Tibial artery (tissue), 4 donors: ENCODE results near the gene NFIB.
A peak's percentile ranks its signal among the peaks of the same experiment; 100 is the strongest.

ENCODE experiments used
- DNase-seq, 2 donors: peaks; one replicate each; pipeline ENCODE4 v3.0.0-alpha.2; 2019
- H3K27ac ChIP-seq, 2 donors: fragments of 200-600 bp; sonication (generic) in 1 of 2; 1 replicate in 1 of 2; 2 replicates in 1 of 2; pipeline ENCODE4 v1.5.1; 2018 to 2019; ENCODE audit warnings: mild to moderate bottlenecking in 1 of 2
- H3K27me3 ChIP-seq, 2 donors: fragments of 200-600 bp; sonication (generic) in 1 of 2; one replicate each; pipeline versions ENCODE4 v1.5.1 to v1.6.0; 2016 to 2019
- H3K36me3 ChIP-seq, 3 donors: fragments of 200-600 bp; sonication (generic) in 2 of 3; one replicate each; pipeline ENCODE4 v1.5.1; 2016 to 2019; ENCODE audit warnings: mild to moderate bottlenecking in 2 of 3
- H3K4me1 ChIP-seq, 4 donors: fragments of 200-600 bp; sonication (generic) in 2 of 4; 1 replicate in 3 of 4; 2 replicates in 1 of 4; pipeline ENCODE4 v1.5.1; 2016 to 2019
- H3K4me3 ChIP-seq, 2 donors: fragments of 200-600 bp; sonication (generic) in 1 of 2; 1 replicate in 1 of 2; 2 replicates in 1 of 2; pipeline ENCODE4 v1.5.1; 2018 to 2019; ENCODE audit warnings: mild to moderate bottlenecking in 2 of 2
- H3K9me3 ChIP-seq, 3 donors: fragments of 200-600 bp; sonication (generic) in 1 of 3; one replicate each; pipeline ENCODE4 v1.5.1; 2016 to 2019
- CTCF ChIP-seq, 2 experiments: fragments of 200-600 bp in 1 of 2; fragments of 450-650 bp in 1 of 2; IDR thresholded peaks; one replicate each; pipeline ENCODE4 v1.5.1; 2017 to 2019; ENCODE audit warnings: antibody characterized with exemption in 2 of 2, mild to moderate bottlenecking in 1 of 2, moderate library complexity in 1 of 2
- intact Hi-C: fragments of 100-400 bp; cut with DNase I; formaldehyde crosslinking; loops from one replicate; pipeline ENCODE4 v1.15.0; 2023; ENCODE audit warnings: low total_unique reads

The NFIB gene

DNA sequence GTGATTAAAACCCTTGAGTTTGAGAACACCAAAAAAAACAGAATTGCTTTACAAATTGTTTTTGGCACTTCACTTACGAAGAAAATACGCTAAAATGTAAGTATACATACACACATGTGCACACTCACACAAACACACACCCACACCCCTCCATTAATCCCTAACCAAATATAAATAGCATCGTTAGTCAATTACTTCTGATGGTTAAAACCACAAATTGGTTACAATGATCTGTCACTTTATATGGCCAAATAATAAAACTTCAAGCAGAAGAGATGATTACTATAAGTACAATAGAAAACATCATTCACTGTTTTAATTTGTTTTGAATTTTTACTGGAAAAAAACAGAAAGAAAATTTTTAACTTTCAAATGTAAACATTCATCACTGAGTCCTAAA lies 103.5 kb downstream of the NFIB start:
- intact Hi-C loops = no loop called here
- Histone ChIP-seq H3K9me3 (no peaks in the 10 kb centered on the region), H3K27me3 (no peaks in the 10 kb centered on the region), H3K4me3 (no peak overlapping the region), H3K36me3 (no peaks in the 10 kb centered on the region), H3K27ac (no peak overlapping the region), H3K4me1 (peaks cover 0 to 73% (median 27%) of the 10 kb centered on the region in 4 donors)
- no peak for DNase-seq
- no peak for TF ChIP-seq CTCF (IDR thresholded peaks at IDR 0.05)

DNA sequence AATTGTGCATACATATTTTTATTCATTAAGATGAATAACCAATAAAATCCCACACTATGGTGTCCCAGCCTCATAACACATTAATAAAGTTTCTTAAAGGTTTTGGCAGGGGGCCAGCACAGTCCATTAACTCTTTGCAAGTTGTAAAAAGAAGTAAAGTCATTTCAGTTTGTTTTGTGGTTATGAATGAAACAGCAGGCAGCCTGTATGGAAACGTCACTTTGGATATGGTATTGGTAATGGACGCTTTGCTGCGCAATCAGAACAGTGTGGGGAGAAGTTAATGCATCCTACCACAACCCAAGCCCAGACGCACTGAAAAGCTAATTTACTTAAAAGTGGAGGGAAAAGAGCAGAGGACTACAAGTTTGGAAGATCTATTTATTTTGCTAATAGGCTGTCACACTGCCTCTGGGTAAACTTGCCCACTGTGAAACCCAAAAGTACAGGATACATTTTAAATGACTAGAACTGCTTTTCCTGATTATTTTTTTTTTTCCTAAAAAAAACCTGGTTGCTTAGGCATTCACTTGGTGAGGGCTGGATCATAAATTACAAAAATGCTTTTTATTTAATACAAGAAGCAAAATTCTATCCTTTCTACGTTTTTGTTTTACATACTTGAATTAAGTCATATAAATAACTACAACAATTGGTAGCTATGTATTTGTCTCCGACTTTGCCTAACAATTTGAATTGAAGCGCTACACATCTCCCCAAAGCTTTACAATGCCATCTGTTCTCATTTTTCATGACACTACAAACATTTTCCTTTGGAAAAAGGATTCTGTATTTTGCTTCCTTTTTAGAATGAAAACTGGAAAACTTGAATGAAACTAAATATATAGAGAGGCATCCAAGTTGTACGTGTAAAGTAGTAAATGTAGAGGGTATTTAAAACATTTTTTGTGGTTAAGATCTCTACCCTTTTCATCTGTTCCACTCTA lies 104.3 kb downstream of the NFIB start:
- Histone ChIP-seq H3K36me3 (no peaks in the 10 kb centered on the region), H3K9me3 (no peaks in the 10 kb centered on the region), H3K4me1 (peaks cover 0 to 74% (median 29%) of the 10 kb centered on the region in 4 donors), H3K27ac (no peak overlapping the region), H3K4me3 (no peak overlapping the region), H3K27me3 (no peaks in the 10 kb centered on the region)
- TF ChIP-seq CTCF (IDR thresholded peaks at IDR 0.05) = no peak
- intact Hi-C loops = no loop called here
- DNase-seq = no peak

GRCh38 chr9:14207352-14207995 lies 106.5 kb downstream of the NFIB start:
- DNase-seq = no peak
- no peaks in the 10 kb centered on the region for H3K27me3 ChIP-seq
- no peak for TF ChIP-seq CTCF (IDR thresholded peaks at IDR 0.05)
- no peaks in the 10 kb centered on the region for H3K9me3 ChIP-seq
- peaks cover 0 to 80% (median 23%) of the 10 kb centered on the region in 4 donors for H3K4me1 ChIP-seq
- no peaks in the 10 kb centered on the region for H3K36me3 ChIP-seq
- intact Hi-C loops = no loop called here
- no peak overlapping the region for H3K27ac ChIP-seq
- H3K4me3 ChIP-seq = no peak overlapping the region

DNA sequence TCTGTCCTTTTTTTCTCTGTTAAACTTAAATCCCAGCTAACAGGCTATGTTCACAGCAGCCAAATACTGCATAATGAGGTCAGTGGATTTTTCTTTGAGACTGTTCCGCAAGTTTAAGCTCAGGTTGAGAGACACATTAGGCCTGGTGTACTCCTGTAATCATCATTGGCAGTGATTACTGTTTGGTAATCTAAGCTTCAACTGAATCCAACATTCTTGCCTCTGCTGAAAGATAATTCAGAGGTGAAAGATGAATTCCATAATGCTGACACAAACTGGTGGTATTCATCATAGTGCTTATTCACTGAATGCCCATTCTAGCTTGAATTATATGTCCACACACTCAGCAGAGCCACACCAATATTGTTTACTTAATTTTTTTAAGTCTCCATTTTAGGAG lies 108.5 kb downstream of the NFIB start:
- Histone ChIP-seq H3K9me3 (no peaks in the 10 kb centered on the region), H3K4me1 (peaks cover 0 to 83% (median 27%) of the 10 kb centered on the region in 4 donors), H3K36me3 (no peaks in the 10 kb centered on the region), H3K27me3 (no peaks in the 10 kb centered on the region), H3K27ac (peak overlapping the region in 1 of 2 donors; percentile 65), H3K4me3 (no peak overlapping the region)
- no peak for DNase-seq
- intact Hi-C loops = no loop called here
- TF ChIP-seq CTCF (IDR thresholded peaks at IDR 0.05) = no peak

GRCh38 chr9:14203356-14204056 lies 110.4 kb downstream of the NFIB start:
- intact Hi-C loops = no loop called here
- TF ChIP-seq CTCF (IDR thresholded peaks at IDR 0.05) = no peak

More at GRCh38 chr9:14203356-14204056, 110.4 kb downstream of the NFIB start:
- peak overlapping the region; percentile 13 to 20 for H3K4me3 ChIP-seq
- H3K27ac ChIP-seq = peak overlapping the region; percentile 65 to 70
- H3K27me3 ChIP-seq = no peaks in the 10 kb centered on the region
- peak; percentile 51 to 88 for DNase-seq
- H3K9me3 ChIP-seq = no peaks in the 10 kb centered on the region
- H3K36me3 ChIP-seq = no peaks in the 10 kb centered on the region
- peaks cover 6 to 84% (median 41%) of the 10 kb centered on the region in 4 donors for H3K4me1 ChIP-seq
